Loucy (cell line): ENCODE data around the gene RPL31.
A peak's percentile ranks its signal among the peaks of the same experiment; 100 is the strongest.

Experiments used
- H2AFZ ChIP-seq: fragments of 200-600 bp; sonication (generic); 2 replicates; pipeline ENCODE4 v1.6.0; 2016; ENCODE audit warnings: antibody characterized with exemption, mild to moderate bottlenecking, low read length, moderate library complexity
- H3F3A ChIP-seq: fragments of 200-600 bp; 2 replicates; pipeline ENCODE4 v1.6.0; 2016; ENCODE audit warnings: antibody characterized with exemption, low read depth, mild to moderate bottlenecking
- H3K27me3 ChIP-seq: fragments of 200-600 bp; sonication (generic); 2 replicates; pipeline ENCODE4 v1.6.1; 2014; ENCODE audit warnings: low read length, mild to moderate bottlenecking; ENCODE audit not compliant: insufficient read depth, poor library complexity, severe bottlenecking
- H3K36me3 ChIP-seq: fragments of 200-600 bp; sonication (generic); 2 replicates; pipeline ENCODE4 v1.6.1; 2016; ENCODE audit warnings: low read length; ENCODE audit not compliant: insufficient read depth
- H3K4me1 ChIP-seq: fragments of 200-600 bp; sonication (generic); 2 replicates; pipeline ENCODE4 v1.5.1; 2014; ENCODE audit warnings: low read length, mild to moderate bottlenecking; ENCODE audit not compliant: insufficient read depth, poor library complexity, severe bottlenecking
- H3K4me2 ChIP-seq: fragments of 200-600 bp; sonication (generic); 2 replicates; pipeline ENCODE4 v1.6.0; 2014; ENCODE audit warnings: antibody characterized with exemption, low read length, low read depth, mild to moderate bottlenecking; ENCODE audit not compliant: poor library complexity, severe bottlenecking
- H3K4me3 ChIP-seq: fragments of 200-600 bp; sonication (generic); 2 replicates; pipeline ENCODE4 v1.5.1; 2014; ENCODE audit warnings: low read length, mild to moderate bottlenecking, mixed read lengths; ENCODE audit not compliant: poor library complexity, severe bottlenecking
- H3K79me2 ChIP-seq: fragments of 200-600 bp; sonication (generic); 2 replicates; pipeline ENCODE4 v1.6.1; 2014; ENCODE audit warnings: low read length; ENCODE audit not compliant: insufficient read depth
- H3K9ac ChIP-seq: fragments of 200-600 bp; sonication (generic); 2 replicates; pipeline ENCODE4 v1.6.0; 2014; ENCODE audit warnings: mild to moderate bottlenecking, low read depth, low read length, moderate library complexity; ENCODE audit not compliant: poor library complexity, severe bottlenecking
- H3K9me2 ChIP-seq: fragments of 200-600 bp; sonication (generic); replicated peaks from 2 replicates; pipeline ENCODE4 v1.6.1; 2016; ENCODE audit warnings: low read depth, low read length, mixed read lengths
- H3K9me3 ChIP-seq: fragments of 200-600 bp; sonication (generic); 2 replicates; pipeline ENCODE4 v1.6.1; 2014; ENCODE audit warnings: mild to moderate bottlenecking, antibody characterized with exemption, low read length, low read depth; ENCODE audit not compliant: insufficient read depth
- H4K20me1 ChIP-seq: fragments of 200-600 bp; sonication (generic); 2 replicates; pipeline ENCODE4 v1.6.0; 2014; ENCODE audit warnings: antibody characterized with exemption, low read length, mild to moderate bottlenecking; ENCODE audit not compliant: insufficient read depth, poor library complexity, severe bottlenecking
- EZH2phosphoT487 ChIP-seq: fragments of 200-600 bp; IDR thresholded peaks from 2 replicates; pipeline ENCODE4 v1.6.1; 2018; ENCODE audit warnings: antibody characterized with exemption, mild to moderate bottlenecking, moderate library complexity, borderline replicate concordance
- TF ChIP-seq, protein P1 (sequence below): fragments of 200-600 bp; sonication (generic); conservative IDR thresholded peaks from 2 replicates; pipeline ENCODE4 v1.5.1; 2014; ENCODE audit warnings: mild to moderate bottlenecking, antibody characterized with exemption, low read length

The RPL31 gene

DNA sequence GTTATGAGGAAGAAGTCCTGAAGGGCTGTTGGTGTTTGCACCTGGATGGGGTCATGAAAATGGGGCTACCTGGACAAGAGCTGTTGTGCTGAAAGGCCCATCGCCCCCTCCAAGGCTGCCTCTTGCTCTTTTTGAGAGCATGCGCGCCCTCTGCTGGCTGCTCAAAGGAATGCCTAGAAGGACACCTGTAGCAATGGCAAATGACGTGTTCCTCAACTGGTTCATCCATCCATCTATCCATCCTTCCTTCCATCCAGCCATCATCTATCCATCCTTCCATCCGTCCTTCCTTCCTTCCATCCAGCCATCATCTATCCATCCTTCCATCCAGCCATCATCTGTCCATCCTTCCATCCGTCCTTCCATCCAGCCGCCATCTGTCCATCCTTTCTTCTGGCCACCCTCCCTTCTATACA lies 17.2 kb upstream of the RPL31 start:
- H3K4me3 ChIP-seq, result no peak overlapping the region
- H3K9me3 ChIP-seq, result no peaks in the 10 kb centered on the region
- no peaks in the 10 kb centered on the region for H3F3A ChIP-seq
- no peak overlapping the region for H2AFZ ChIP-seq
- H3K9ac ChIP-seq, result no peak overlapping the region
- H3K9me2 ChIP-seq, result no peaks in the 10 kb centered on the region
- H3K27me3 ChIP-seq, result no peaks in the 10 kb centered on the region
- no peaks in the 10 kb centered on the region for H3K79me2 ChIP-seq
- no peaks in the 10 kb centered on the region for H3K4me1 ChIP-seq
- no peaks in the 10 kb centered on the region for H3K36me3 ChIP-seq
- H3K4me2 ChIP-seq, result no peak overlapping the region
- TF ChIP-seq, protein P1, sequence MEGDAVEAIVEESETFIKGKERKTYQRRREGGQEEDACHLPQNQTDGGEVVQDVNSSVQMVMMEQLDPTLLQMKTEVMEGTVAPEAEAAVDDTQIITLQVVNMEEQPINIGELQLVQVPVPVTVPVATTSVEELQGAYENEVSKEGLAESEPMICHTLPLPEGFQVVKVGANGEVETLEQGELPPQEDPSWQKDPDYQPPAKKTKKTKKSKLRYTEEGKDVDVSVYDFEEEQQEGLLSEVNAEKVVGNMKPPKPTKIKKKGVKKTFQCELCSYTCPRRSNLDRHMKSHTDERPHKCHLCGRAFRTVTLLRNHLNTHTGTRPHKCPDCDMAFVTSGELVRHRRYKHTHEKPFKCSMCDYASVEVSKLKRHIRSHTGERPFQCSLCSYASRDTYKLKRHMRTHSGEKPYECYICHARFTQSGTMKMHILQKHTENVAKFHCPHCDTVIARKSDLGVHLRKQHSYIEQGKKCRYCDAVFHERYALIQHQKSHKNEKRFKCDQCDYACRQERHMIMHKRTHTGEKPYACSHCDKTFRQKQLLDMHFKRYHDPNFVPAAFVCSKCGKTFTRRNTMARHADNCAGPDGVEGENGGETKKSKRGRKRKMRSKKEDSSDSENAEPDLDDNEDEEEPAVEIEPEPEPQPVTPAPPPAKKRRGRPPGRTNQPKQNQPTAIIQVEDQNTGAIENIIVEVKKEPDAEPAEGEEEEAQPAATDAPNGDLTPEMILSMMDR, result peak; percentile 95
- no peak for TF ChIP-seq EZH2phosphoT487
- no peaks in the 10 kb centered on the region for H4K20me1 ChIP-seq

DNA sequence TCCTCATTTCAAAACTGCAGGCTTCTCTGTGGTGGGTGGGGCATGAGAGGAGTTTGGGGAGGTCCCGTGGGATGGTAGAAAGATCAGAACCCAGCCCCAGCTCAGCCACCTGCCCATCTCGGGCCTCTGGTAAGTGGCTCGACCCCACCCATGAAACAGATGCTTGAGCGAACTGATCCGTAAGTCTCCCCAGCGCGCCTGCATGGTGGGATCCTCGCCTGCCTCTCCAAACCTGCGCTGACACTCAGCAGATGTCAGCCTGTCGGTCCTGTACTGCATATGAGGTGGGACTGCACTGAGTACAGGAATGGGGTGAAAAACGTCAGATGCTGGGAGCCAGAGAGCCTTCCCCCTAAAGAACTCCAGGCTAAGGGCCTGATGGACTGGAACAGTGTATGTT lies 15.9 kb upstream of the RPL31 start:
- Histone ChIP-seq H3K9me2 (no peaks in the 10 kb centered on the region), H3K9me3 (no peaks in the 10 kb centered on the region), H3K4me3 (no peak overlapping the region), H4K20me1 (no peaks in the 10 kb centered on the region), H3K4me1 (no peaks in the 10 kb centered on the region), H3K36me3 (no peaks in the 10 kb centered on the region), H3K27me3 (no peaks in the 10 kb centered on the region), H3F3A (no peaks in the 10 kb centered on the region), H3K9ac (no peak overlapping the region), H3K79me2 (no peaks in the 10 kb centered on the region), H3K4me2 (no peak overlapping the region), H2AFZ (no peak overlapping the region)
- TF ChIP-seq, protein P1, result no peak
- TF ChIP-seq EZH2phosphoT487, result no peak

DNA sequence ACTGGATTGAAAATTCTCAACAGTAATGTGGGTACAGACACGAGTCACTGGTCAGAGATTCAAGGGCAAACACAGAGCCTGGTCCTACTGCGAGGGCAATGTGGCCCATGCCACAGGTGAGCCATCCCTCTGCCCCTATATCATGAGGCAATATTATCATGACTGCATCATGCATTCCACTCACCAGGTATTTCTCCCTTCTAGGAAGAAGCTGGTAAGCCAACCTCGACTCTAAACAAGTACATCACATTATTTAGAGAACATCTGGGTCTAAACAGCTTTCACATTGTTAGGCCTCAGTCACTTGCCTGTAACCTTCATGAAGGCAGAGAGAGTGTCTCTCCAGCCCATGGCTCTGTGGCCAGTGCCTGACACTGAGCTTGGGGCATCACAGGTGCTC lies 14.6 kb upstream of the RPL31 start:
- TF ChIP-seq, protein P1, result no peak
- no peak for TF ChIP-seq EZH2phosphoT487
- Histone ChIP-seq H3K9me3 (no peaks in the 10 kb centered on the region), H2AFZ (no peak overlapping the region), H3K4me2 (no peak overlapping the region), H3K36me3 (no peaks in the 10 kb centered on the region), H3K79me2 (no peaks in the 10 kb centered on the region), H3F3A (no peaks in the 10 kb centered on the region), H4K20me1 (no peaks in the 10 kb centered on the region), H3K4me3 (no peak overlapping the region), H3K9me2 (no peaks in the 10 kb centered on the region), H3K4me1 (no peaks in the 10 kb centered on the region), H3K27me3 (no peaks in the 10 kb centered on the region), H3K9ac (no peak overlapping the region)
